Activated T-helper 2 cell treated with anti-CD3 and anti-CD28 coated beads, Interferon-gamma antibody, Interleukin-2, Interleukin-4, amounts not matched to agents 10 μg/mL and 5 μg/mL and 100 μg/mL, durations not matched to agents 14 hours and 24 hours and 36 hours (primary cell): ENCODE data around the gene HS6ST3. TPM values are rescaled to one million over a fixed set of nuclear protein-coding genes. Genes with fewer than 3 reads are reported as not detected.

Experiments
- DNase-seq: peaks from one replicate; pipeline ENCODE4 v3.0.0; 2021; ENCODE audit warnings: low spot score
- H3K27ac Mint-ChIP-seq: one replicate; pipeline ENCODE4 v1.8.0; 2021; ENCODE audit warnings: mixed read lengths
- H3K27me3 Mint-ChIP-seq: one replicate; pipeline ENCODE4 v1.8.0; 2021; ENCODE audit warnings: low read depth, mixed read lengths
- H3K36me3 Mint-ChIP-seq: one replicate; pipeline ENCODE4 v1.8.0; 2021; ENCODE audit warnings: low read depth, mixed read lengths
- H3K4me1 Mint-ChIP-seq: one replicate; pipeline ENCODE4 v1.8.0; 2021; ENCODE audit warnings: low read depth, mixed read lengths
- H3K4me3 Mint-ChIP-seq: one replicate; pipeline ENCODE4 v1.8.0; 2021; ENCODE audit warnings: low read depth, mild to moderate bottlenecking, moderate library complexity, mixed read lengths
- H3K9me3 Mint-ChIP-seq: one replicate; pipeline ENCODE4 v1.8.0; 2021; ENCODE audit warnings: mixed read lengths
- intact Hi-C: fragments of 100-400 bp; cut with micrococcal nuclease; formaldehyde crosslinking; loops from one replicate; pipeline ENCODE4 v1.15.1; 2023
- total RNA-seq: library from RNA; stranded (reverse); gene quantifications from 2 replicates; pipeline ENCODE4 v1.2.3, GENCODE V29; 2022

HS6ST3 gene
- total RNA-seq, 1 donor from 2014 or later, result not detected

DNA sequence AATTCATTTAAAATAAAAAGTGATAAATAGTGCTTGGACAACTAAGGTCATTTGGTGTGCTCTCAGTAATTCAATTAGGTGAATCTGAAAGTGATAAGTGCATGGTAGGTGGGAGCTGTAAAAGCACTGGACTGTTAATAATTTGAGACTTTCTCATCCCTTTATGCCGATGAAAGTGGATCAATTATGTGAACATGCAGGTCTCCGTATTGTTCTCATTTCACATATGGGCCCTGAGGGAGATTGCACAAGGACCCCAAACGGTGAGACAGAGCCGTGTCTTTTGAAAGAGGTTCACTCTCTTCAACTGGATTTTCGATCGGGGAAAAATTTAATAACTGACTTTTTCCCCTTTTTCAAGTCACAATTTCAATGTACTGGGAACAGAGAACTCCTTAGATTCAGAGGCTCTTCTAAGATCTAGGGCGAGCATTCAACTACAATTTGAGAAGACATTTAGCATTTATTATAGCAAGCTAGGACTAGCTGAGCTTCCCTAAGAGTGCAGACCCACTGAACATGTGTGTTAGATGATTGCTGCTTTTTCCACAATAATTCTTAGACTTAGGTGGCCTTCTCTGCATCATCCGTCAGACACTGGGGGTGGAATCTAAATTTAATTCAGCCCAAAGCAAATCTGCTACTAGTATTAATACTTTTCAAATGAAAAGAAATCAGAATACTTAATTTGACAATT lies 556.8 kb downstream of the HS6ST3 start:
- Mint-ChIP-seq H3K4me3 (no peak overlapping the region), H3K4me1 (no peaks in the 10 kb centered on the region), H3K27me3 (no peaks in the 10 kb centered on the region), H3K9me3 (peaks cover 38% of the 10 kb centered on the region), H3K36me3 (no peaks in the 10 kb centered on the region), H3K27ac (no peak overlapping the region)
- intact Hi-C loops, result no loop called here
- no peak for DNase-seq

DNA sequence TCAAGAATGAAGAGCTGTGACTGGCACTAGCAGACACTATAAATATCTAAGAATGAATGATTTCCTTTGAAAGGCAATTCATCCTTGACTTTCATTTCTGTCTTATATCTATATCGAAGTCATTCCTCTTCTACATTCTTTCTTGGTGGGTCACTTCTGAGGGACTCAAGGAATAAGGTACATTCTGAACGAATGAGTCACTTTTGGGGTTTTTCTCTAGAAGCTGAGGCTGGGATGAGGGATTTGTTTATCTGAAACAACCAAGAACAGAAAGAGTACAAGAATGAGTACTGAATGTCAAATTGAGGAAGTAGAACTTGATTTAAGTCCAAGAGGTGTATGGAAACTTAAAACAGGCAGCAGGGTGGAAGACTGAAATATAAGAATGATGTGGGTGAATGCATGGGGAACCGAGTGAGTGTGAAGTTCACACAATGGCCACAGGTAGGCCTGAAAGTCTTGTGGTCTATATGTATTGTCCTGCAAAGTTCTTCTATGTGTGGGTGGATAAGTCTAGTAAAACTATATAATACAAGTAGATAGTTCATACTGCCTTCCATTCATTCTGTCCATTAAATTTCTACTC lies 560.5 kb downstream of the HS6ST3 start:
- Mint-ChIP-seq H3K4me1 (no peaks in the 10 kb centered on the region), H3K27ac (no peak overlapping the region), H3K27me3 (no peaks in the 10 kb centered on the region), H3K4me3 (no peak overlapping the region), H3K9me3 (peaks cover 24% of the 10 kb centered on the region), H3K36me3 (no peaks in the 10 kb centered on the region)
- intact Hi-C loops, result no loop called here
- no peak for DNase-seq

DNA sequence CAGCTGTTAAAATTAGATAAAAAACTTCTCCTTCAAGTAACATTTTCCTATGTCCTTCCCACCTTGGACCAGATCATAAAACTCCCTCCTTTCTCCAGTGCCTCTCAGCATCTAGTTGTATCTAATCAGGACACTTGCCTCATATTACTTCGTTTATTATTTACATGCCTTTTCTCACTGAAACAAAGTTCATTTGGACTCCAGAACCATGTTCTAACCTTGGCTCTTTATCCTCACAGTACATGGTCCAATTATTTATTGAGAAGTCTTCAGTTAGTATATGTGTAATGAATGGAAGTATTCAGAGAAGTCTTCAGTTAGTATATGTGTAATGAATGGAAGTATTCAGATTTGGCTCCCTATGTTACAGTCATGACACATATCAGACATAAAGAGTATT lies 561.7 kb downstream of the HS6ST3 start:
- H3K27ac Mint-ChIP-seq, result no peak overlapping the region
- intact Hi-C loops, result no loop called here
- H3K4me3 Mint-ChIP-seq, result no peak overlapping the region
- H3K27me3 Mint-ChIP-seq, result no peaks in the 10 kb centered on the region
- no peaks in the 10 kb centered on the region for H3K4me1 Mint-ChIP-seq
- DNase-seq, result no peak
- H3K36me3 Mint-ChIP-seq, result no peaks in the 10 kb centered on the region
- H3K9me3 Mint-ChIP-seq, result peaks cover 23% of the 10 kb centered on the region

DNA sequence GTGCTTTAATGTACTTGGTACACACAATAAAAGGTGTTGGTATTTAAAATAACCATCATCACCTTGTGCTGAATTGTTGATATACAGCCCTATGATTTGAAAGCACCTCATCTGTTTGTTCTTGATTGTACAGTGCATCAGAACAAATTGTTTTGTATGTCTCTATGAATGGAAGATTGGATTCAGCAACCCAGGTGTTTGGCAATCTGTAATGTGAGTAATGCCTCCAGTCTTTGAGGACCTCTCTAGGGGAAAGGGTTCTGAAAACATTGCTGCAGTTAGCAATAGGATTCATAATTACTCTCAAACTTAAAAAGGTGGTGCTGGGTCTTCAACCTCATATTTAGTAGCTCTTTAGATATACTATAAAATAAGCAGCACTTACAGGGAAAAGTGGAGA lies 562.6 kb downstream of the HS6ST3 start:
- peaks cover 27% of the 10 kb centered on the region for H3K9me3 Mint-ChIP-seq
- H3K4me3 Mint-ChIP-seq, result no peak overlapping the region
- H3K36me3 Mint-ChIP-seq, result no peaks in the 10 kb centered on the region
- H3K27me3 Mint-ChIP-seq, result no peaks in the 10 kb centered on the region
- no peak for DNase-seq
- intact Hi-C loops, result no loop called here
- no peak overlapping the region for H3K27ac Mint-ChIP-seq
- H3K4me1 Mint-ChIP-seq, result no peaks in the 10 kb centered on the region

DNA sequence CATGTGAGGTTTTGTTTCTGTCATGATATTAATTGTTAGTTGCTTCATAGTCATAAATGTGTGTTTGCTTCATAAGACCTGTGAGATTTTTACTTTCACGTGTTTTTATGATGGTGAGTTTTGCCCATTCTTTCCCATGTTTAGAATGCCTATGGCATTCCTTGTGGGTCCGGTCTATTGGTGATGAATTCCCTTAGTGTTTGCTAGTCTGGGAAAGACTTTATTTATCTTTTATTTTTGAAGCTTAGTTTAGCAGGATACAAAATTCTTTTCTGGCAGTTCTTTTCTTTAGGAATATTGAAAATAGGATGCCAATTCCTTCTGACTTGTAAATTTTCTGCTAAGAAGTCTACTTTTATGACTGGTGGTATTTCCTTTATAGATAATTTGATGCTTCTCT lies 571.7 kb downstream of the HS6ST3 start:
- intact Hi-C loops, result no loop called here
- Mint-ChIP-seq H3K9me3 (peaks cover 32% of the 10 kb centered on the region), H3K27me3 (no peaks in the 10 kb centered on the region), H3K4me3 (no peak overlapping the region), H3K36me3 (no peaks in the 10 kb centered on the region), H3K4me1 (no peaks in the 10 kb centered on the region), H3K27ac (no peak overlapping the region)
- no peak for DNase-seq

DNA sequence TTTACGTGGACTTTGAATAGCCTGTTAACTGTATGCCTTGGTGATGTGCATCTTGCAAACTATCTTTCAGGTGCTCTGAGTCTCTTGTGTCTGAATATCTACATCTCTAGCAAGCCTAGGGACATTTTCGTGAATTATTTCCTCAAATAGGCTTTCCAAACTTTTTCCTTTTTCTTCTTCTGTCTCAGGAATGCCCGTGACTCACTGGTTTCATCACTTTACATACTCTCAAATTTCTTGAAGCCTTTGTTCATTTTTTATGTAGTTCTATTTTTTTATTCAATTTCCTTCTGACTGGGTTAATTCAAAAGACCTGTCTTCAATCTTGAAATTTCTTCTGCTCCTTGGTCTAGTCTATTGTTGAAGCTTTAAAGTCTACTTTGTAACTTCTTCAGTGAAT lies 572.1 kb downstream of the HS6ST3 start:
- H3K4me1 Mint-ChIP-seq, result no peaks in the 10 kb centered on the region
- no peak overlapping the region for H3K27ac Mint-ChIP-seq
- H3K4me3 Mint-ChIP-seq, result no peak overlapping the region
- peaks cover 29% of the 10 kb centered on the region for H3K9me3 Mint-ChIP-seq
- DNase-seq, result no peak
- no peaks in the 10 kb centered on the region for H3K27me3 Mint-ChIP-seq
- H3K36me3 Mint-ChIP-seq, result no peaks in the 10 kb centered on the region
- intact Hi-C loops, result no loop called here

DNA sequence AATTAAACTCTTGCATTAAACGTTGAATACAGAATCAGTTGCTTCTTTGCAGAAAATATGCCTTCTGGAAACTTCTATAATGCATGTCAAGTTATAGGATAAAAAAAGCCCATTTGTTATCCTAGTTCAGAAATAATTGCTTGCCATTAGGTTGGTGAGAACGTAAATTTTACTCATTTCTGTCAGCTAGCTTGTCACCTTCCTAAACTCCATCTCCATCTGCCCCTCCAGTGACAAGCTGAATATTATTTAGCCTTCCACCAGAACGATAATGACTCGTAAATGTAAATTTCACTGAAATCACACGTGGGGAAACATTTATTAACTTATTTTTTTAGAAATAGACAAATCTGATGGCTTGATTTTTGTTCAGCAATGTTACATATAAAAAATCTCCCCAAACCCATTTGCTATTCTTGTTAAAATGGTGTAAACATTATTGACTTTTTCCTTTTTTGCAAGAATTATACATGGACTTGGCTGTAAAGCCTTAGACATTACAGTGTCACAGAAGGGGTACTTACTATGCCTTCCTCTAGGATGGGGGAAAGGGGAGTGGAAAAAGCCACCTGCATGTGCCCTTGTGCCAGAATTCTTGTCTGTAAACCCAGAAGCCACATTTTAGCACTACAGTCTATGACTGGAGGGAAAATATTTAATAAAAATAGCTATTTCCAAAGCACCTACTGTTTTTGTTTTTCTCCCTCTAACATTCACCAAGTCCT lies 577.5 kb downstream of the HS6ST3 start:
- intact Hi-C loops, result no loop called here
- peaks cover 18% of the 10 kb centered on the region for H3K9me3 Mint-ChIP-seq
- DNase-seq, result no peak
- no peaks in the 10 kb centered on the region for H3K36me3 Mint-ChIP-seq
- no peak overlapping the region for H3K27ac Mint-ChIP-seq
- H3K4me1 Mint-ChIP-seq, result no peaks in the 10 kb centered on the region
- H3K27me3 Mint-ChIP-seq, result no peaks in the 10 kb centered on the region
- no peak overlapping the region for H3K4me3 Mint-ChIP-seq

DNA sequence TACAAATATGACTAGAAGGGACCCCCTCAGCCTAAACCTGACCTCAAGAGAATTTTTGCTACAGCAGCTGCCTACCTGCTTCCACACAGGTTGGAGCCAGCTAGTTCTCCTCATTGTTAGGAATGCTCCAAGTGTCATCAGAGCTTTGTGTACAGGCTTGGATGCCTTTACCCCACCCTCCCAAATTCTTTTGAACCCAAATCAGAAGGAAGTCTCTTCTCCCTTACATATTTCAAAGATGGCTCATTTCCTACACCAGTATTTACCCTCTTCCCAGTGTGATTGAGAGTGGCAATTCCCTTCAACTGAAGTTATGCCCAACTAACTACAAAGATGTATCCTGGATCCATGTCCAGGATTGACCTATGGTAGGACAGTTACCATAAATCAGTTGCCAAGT lies 581.2 kb downstream of the HS6ST3 start:
- H3K4me1 Mint-ChIP-seq, result no peaks in the 10 kb centered on the region
- H3K27me3 Mint-ChIP-seq, result no peaks in the 10 kb centered on the region

DNA sequence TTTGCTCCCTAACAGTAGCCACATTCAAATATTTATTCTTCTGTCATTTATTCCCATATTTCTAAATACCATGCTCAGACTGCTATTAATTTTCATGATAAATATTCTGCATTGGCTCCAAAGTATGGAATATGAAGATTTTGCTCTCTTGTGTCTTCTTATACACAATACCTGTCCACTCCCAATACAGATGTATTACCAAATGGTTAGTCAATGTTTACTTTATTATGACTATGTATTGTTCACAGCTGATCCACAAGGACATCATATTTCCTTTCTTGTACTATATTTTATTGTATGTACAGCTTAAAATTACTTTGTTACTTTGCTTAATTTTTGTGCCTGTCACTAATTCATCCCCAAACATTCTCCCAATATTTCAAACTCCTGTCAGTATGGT lies 582.1 kb downstream of the HS6ST3 start:
- no peak overlapping the region for H3K27ac Mint-ChIP-seq

More for the DNA sequence above, 581.2 kb downstream of the HS6ST3 start:
- no peak overlapping the region for H3K27ac Mint-ChIP-seq
- H3K4me3 Mint-ChIP-seq, result no peak overlapping the region
- DNase-seq, result no peak
- peaks cover 17% of the 10 kb centered on the region for H3K9me3 Mint-ChIP-seq
- intact Hi-C loops, result no loop called here
- no peaks in the 10 kb centered on the region for H3K36me3 Mint-ChIP-seq

DNA sequence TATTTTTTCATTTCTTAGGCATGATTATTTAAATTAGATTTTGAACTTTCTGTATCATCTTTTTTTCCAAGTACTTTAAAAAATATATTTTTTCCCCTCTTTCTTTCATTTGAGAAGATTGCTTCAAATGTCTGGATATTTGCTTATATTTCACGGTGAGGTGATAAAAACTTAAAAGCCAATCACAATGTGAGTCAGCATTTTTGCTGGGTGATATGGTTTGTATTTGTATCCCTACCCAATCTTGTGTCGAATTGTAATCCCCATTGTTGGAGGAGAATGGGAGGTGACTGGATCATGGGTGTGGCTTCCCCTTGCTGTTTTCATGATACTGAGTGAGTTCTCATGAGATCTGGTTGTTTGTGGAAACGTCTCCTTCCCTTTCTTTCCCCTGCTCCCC lies 583.9 kb downstream of the HS6ST3 start:
- Mint-ChIP-seq H3K4me3 (no peak overlapping the region), H3K27me3 (no peaks in the 10 kb centered on the region), H3K27ac (no peak overlapping the region), H3K4me1 (no peaks in the 10 kb centered on the region), H3K9me3 (peaks cover 21% of the 10 kb centered on the region), H3K36me3 (no peaks in the 10 kb centered on the region)
- intact Hi-C loops, result no loop called here
- no peak for DNase-seq

More for the DNA sequence above, 582.1 kb downstream of the HS6ST3 start:
- H3K4me1 Mint-ChIP-seq, result no peaks in the 10 kb centered on the region
- H3K36me3 Mint-ChIP-seq, result no peaks in the 10 kb centered on the region
- H3K27me3 Mint-ChIP-seq, result no peaks in the 10 kb centered on the region
- H3K9me3 Mint-ChIP-seq, result peaks cover 17% of the 10 kb centered on the region
- DNase-seq, result no peak
- H3K4me3 Mint-ChIP-seq, result no peak overlapping the region
- intact Hi-C loops, result no loop called here

DNA sequence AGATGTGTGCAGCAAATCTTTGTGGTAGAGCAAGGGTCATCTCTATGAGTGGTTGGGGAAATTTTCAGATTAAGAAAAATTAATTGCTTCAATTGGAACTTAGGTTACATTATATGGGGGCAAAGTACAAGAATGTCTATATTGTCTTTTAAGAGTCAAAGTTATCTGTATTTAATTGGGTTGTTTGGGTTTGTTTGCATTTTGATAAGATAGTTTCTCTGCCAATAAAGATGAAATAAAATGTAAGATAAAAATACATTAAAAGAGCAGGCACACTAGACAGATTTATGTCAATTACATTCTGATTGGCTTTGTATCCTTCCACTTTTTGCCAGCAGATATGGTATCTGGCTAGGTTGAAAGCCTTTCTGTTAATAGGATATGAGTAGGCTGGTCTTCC lies 587.1 kb downstream of the HS6ST3 start:
- no peaks in the 10 kb centered on the region for H3K4me1 Mint-ChIP-seq
- DNase-seq, result no peak
- intact Hi-C loops, result no loop called here
- H3K4me3 Mint-ChIP-seq, result no peak overlapping the region
- H3K27me3 Mint-ChIP-seq, result no peaks in the 10 kb centered on the region
- peaks cover 30% of the 10 kb centered on the region for H3K9me3 Mint-ChIP-seq
- H3K27ac Mint-ChIP-seq, result no peak overlapping the region
- H3K36me3 Mint-ChIP-seq, result no peaks in the 10 kb centered on the region

DNA sequence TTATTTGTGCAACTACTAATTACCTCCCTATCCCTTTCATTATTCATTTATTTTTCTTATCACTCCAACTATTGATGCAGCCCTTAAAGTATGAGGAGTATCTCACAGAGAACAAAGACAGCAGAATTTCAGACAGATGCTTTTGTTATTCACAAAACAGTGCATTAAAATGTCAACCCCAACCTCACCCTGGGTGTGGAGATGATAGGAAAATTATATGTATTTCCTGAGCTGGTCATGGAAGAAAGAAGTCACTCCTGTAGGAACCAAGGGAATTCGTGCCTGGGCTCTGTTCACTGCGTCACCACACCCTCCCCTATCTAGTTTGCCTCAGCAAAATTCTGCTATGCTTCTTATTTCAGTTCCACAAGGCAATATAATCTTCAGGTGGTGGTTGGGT lies 588.9 kb downstream of the HS6ST3 start:
- Mint-ChIP-seq H3K27me3 (no peaks in the 10 kb centered on the region), H3K4me1 (no peaks in the 10 kb centered on the region), H3K27ac (no peak overlapping the region), H3K9me3 (peaks cover 19% of the 10 kb centered on the region), H3K36me3 (no peaks in the 10 kb centered on the region), H3K4me3 (no peak overlapping the region)
- intact Hi-C loops, result no loop called here
- no peak for DNase-seq

DNA sequence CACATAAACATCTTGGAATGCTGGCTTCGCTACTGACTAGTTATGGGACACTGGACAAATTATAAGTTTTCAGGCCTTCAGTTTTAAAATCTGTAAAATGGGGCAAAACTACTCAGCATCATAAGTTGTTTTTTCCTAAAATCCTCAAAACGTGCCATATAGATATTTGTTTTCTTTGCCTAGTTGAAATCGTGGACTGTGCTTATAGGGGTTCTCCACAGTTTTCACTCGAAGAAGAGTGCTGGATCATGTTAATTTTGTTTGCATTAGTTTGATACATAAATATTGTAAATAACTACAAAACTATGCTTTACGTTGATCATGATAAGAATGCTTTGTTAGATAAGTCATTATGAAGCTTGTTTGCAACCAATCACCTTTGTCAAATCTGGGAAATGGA lies 591.0 kb downstream of the HS6ST3 start:
- no peak overlapping the region for H3K4me3 Mint-ChIP-seq
- peaks cover 17% of the 10 kb centered on the region for H3K9me3 Mint-ChIP-seq
- DNase-seq, result no peak
- no peak overlapping the region for H3K27ac Mint-ChIP-seq
- no peaks in the 10 kb centered on the region for H3K27me3 Mint-ChIP-seq
- intact Hi-C loops, result no loop called here
- H3K36me3 Mint-ChIP-seq, result no peaks in the 10 kb centered on the region
- no peaks in the 10 kb centered on the region for H3K4me1 Mint-ChIP-seq
